ENCODE data around the gene S100A9. TPM values are rescaled to one million over a fixed set of nuclear protein-coding genes. Genes with fewer than 3 reads are reported as not detected.

Gene S100A9
- total RNA-seq, 1 donor: 88.9 TPM

DNA sequence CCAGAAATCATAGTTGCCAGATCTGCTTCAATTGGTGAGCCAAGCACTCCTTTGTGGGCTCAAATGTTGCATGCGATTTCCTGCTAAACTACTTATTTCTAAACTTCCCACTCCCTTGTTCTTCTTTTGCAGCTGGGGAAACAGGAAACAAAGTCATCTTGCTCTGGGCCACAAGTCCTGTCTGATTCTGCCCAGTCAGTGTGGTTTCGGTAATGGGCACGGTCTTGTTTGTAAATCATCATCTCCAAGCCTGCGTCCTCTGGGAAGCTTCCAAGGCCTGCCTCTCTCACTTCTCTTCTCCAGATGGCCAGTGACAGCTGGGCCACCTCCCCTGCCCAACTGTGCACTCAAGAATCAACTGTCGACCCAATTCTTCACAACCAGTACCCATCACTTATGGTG, 28.8 kb downstream of the S100A9 start:
- DNase-seq (ENCODE audit: low read depth in 2 of 3, low spot score in 2 of 3): peak in 2 of 3 donors; percentile 72 to 76

- no peak for DNase-seq (ENCODE audit: low read depth in 2 of 3, low spot score in 2 of 3)
Measured at GRCh38 chr1:153387001-153387400, 29.3 kb downstream of the S100A9 start.

DNA sequence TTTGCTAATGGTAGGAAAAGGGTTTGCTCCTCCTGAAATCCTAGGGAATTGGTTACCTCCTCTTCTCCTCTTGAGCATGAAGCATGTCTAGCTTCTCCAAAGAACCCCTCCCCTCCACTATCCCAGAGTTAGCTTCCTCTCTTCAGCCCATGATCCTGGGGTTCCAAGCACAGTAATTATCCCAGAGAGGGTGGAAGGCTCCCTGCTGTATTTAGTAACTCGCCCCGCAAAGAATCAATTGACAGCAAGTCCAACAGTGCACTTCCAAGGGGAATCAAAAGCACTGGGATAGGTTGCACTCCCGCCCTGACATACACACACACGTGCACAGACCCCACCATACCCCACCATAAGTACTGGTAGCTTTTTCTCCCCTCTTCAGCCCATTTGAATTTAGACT, 30.1 kb downstream of the S100A9 start:
- DNase-seq (ENCODE audit: low read depth in 2 of 3, low spot score in 2 of 3): no peak

DNA sequence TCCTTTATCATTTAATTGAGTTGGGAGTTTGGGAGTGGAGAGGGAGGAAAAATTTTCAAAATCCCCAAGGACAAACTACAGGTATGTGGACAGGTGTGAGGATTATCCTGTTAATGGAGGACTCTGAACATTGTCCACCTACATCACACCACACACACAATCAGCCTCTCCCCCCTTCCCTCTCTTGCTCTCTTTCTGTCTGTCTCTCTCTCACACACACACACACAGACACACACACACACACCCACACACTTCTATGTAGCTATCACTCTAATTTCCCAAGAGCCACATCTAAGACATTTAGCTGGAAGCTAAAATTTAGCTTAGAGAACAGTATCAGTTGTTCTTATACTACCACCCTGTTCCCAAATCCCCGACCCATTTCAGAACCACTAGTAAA, 31.7 kb downstream of the S100A9 start:
- DNase-seq (ENCODE audit: low read depth in 2 of 3, low spot score in 2 of 3): no peak

DNA sequence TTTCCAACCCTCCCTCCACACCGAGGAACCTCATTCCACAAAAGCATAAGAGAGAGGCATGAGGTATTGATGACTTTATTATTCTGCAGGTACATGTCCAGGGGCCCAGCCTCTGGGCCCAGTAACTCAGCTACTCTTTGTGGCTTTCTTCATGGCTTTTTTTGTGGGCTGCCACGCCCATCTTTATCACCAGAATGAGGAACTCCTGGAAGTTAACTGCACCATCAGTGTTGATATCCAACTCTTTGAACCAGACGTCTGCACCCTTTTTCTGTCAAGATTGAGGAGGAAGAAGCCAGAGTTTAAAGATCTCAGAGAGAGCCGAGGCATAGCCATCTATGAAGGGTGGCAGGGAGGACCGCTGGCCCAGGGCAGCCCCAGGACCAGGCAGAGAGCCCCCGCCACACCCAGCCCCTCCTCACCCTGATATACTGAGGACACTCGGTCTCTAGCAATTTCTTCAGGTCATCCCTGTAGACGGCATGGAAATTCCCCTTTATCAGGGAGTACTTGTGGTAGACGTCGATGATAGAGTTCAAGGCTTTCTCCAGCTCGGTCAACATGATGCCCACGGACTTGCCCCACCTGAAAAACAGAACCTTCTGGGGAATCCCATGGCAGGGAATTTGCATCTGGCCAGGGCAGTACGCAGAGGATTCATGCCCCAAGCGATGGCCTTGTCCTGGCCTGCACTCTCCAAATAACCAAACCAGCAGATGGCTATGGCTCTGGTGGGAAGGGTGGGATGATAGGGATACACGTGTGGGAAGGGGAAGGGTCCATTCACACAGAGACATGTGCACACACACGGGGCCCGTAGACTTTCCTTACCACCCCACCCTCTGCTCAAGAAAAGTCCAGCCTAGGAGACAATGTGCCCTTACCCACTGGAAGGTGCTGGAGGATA, 32.6 kb downstream of the S100A9 start:
- peak in 1 of 3 donors; percentile 50 for DNase-seq (ENCODE audit: low read depth in 2 of 3, low spot score in 2 of 3)

GRCh38 chr1:153390938-153391710, 33.5 kb downstream of the S100A9 start, which contains the start of gene S100A8:
Gene S100A8 (minus strand): TSS chr1:153391073. CDS start chr1:153390535, 538 bp downstream.
- peak in 1 of 3 donors; percentile 31 for DNase-seq (ENCODE audit: low read depth in 2 of 3, low spot score in 2 of 3)

DNA sequence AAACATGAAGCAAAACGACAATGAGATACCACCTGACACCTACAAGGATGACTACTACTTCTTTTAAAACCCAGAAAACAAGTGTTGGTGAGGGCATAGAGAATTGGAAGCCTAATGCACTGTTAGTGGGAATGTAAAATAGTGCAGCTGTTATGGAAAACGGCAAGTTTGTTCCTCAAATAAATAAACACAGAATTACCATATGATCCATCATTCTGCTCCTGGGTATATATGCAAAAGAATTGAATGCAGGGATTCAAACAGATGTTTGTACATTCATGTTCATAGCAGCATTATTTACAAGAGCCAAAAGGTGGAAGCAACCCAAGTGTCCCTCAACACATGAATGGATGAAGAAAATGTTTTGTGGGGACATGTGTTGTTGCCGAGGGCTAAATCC, 34.6 kb downstream of the S100A9 start:
- no peak for DNase-seq (ENCODE audit: low read depth in 2 of 3, low spot score in 2 of 3)

- no peak for DNase-seq (ENCODE audit: low read depth in 2 of 3, low spot score in 2 of 3)
Measured at GRCh38 chr1:153392822-153393221, 35.2 kb downstream of the S100A9 start.

GRCh38 chr1:153393926-153394325, 36.3 kb downstream of the S100A9 start:
- DNase-seq (ENCODE audit: low read depth in 2 of 3, low spot score in 2 of 3): no peak

DNA sequence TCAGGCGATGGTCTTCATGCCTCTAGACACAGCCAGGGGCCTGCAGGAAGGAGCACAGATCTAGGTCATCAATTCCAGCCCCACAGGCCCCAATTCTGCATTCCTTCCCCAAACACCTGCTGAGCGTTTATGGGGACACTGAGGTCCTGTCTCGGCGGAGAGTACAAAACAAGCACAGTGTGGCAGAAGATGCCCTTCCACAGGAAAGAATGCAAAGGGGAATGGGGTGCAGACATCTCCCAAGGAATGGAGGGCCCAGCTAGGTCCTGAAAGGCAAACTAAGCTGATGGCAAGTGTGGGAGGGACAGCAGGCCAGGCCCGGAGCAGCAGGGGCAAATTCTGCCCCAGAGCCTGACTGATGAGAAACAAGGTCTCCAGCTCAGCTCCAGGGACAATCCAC, 36.7 kb downstream of the S100A9 start:
- DNase-seq (ENCODE audit: low read depth in 2 of 3, low spot score in 2 of 3): no peak

DNA sequence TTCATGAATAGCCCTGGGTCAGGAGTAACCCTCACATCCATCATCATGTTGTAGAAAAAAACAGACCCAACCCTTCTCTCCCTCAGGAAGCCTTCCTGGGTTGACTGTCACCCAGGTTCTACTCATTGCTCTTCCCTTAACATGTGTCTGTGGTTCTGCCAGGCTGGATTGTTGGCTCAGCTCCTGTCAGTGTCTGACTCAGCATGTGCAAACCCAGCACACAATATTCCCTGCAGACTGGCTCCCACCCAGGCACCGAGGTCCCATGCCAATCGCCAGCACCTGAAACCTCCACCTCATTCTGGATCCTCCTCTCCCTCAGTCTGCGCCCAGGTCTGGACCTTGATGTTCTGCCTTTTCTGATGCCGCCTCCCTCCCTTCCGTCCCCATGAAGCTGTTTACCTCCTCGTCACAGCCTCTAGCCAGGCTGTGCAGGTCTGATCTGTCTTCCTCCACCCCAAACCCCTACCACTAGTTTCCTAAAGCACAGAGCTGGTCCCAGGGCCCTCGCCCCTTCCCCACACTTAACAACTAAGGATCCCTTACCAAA, 37.6 kb downstream of the S100A9 start:
- DNase-seq (ENCODE audit: low read depth in 2 of 3, low spot score in 2 of 3): no peak

DNA sequence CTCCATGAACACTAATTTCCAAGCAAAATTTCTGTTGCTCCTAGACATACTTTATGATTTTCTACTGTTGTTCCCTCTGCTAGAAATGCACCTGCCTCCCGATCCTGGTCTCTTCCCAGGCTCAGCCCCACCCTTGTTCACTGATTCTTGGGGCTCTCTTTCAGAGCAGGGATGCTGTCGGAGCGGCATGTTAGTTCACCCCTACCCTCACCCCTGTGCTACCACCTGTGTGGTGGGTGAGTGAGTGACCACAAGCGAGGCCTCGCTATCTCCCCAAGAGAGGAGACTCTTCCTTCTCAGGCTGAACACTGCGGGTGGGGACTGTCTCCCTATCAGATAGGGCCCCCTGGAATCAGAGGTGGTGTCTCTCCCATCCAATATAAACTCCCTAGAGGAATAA, 38.1 kb downstream of the S100A9 start:
- DNase-seq (ENCODE audit: low read depth in 2 of 3, low spot score in 2 of 3): no peak

DNA sequence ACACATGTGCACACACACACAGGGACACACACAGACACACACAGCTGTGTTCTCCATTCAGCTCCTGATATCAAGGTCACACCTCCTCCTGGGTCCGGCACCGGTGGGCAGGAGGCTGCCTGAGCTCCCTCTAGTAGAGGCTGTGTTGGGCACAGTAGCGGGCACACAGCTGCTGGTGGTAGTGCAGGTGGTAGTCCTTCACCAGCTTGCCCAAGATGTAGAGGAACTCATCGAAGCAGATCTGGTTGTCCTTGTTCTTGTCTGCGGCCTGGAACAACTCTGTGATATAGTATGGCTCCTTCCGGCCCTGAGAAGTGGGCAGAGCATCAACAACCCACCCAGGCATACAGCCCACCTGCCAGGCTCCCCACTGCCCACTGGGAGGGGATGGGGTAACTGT, 38.8 kb downstream of the S100A9 start:
- DNase-seq (ENCODE audit: low read depth in 2 of 3, low spot score in 2 of 3): no peak

DNA sequence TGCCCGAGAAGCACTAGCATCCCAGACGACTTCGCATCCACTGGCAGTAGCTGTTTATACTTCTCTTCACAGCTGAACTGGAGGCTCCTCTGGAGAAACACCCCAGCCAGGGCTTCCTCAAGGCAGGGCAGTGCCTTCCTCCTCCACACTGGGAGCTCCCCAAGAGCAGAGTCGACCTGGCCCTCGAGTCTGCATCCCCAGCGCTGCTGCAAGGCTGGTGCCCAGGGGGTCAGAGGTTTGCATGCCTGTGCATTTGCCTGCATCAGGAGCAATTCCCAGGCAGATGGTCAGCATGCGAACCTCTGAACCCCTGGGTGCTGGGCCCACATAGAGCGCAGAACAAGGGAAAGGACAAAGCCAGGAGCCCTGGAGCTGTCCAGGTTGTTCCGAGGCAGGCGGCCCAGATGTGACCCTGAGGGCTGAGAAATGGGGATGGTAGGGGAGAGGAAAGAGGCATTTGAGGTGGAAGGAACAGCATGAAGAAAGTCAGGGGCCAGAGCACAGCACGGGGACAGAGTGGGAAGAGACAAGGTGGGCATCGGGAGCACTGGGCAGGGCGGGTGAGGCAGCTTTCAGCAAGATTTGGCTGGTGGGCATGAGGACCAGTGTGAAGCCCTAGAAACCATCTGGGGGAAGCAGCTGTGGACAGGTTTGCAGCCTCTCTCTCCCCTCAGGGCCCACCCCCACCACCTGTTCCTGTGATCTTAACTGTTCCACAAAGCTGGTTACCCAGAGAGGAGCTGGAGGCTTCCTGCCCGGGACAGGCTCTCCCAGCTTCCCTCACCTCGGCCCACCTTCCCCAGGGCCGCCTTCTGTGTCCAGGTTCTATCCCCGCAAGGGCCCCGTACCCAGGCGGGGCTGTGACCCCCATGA, 39.6 kb downstream of the S100A9 start:
- DNase-seq (ENCODE audit: low read depth in 2 of 3, low spot score in 2 of 3): no peak

DNA sequence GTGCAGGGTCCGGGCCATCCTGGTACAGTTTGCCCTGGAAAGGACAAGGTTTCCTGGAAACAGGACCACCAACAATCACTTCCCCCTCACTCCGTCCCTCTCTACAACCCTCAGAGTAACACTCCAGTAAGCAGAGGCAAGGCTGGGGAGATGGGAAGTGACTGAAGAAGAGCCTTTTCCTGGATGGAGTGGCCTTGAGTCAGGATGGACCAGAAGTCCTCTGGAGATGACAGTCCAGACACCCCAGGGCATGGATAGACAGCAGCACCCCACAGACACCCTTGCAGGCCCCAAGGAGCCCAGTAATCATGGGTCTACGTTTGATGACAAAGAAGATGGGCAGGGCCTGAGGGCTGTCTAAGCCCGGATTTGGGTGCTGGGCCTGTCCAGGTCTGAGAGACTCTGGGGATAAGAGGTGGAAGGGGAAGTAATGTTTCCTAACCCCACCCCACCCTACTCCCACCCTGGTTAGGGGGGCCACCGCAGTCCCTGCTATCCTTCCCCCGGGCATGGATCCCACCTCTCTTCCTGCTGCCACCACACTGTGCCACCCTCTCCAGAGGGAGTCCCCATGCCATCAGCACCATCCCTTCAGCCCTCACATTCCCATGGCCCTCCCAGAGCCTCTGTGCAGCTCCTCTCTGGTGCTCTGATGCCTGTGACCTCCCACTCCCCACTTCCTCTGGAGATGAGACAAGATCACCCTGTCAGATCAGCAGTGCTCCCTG, 40.4 kb downstream of the S100A9 start:
- DNase-seq (ENCODE audit: low read depth in 2 of 3, low spot score in 2 of 3): no peak

GRCh38 chr1:153399401-153400055, 41.9 kb downstream of the S100A9 start:
- no peak for DNase-seq (ENCODE audit: low read depth in 2 of 3, low spot score in 2 of 3)

GRCh38 chr1:153400244-153400643, 42.6 kb downstream of the S100A9 start:
- DNase-seq (ENCODE audit: low read depth in 2 of 3, low spot score in 2 of 3): no peak

- DNase-seq (ENCODE audit: low read depth in 2 of 3, low spot score in 2 of 3): no peak
Measured at GRCh38 chr1:153401461-153401860, 43.8 kb downstream of the S100A9 start.

- no peak for DNase-seq (ENCODE audit: low read depth in 2 of 3, low spot score in 2 of 3)
Measured at GRCh38 chr1:153402226-153402625, 44.6 kb downstream of the S100A9 start.

Measured in hematopoietic multipotent progenitor cell (in vitro differentiated cells).